NCI-H187 treated with DMSO at 0.1 percent for 48 hours (cell line): Measurements from ENCODE around the gene HCFC1.
A peak's percentile ranks its signal among the peaks of the same experiment; 100 is the strongest.

ENCODE experiments used
- DNase-seq: peaks from one replicate; lab custom pipeline; 2025; lab: John Stamatoyannopoulos, UW

Gene HCFC1

GRCh38 chrX:153957224-153957623, 14.4 kb downstream of the HCFC1 start:
- no peak for DNase-seq

GRCh38 chrX:153956044-153956907, 15.3 kb downstream of the HCFC1 start:
- DNase-seq, result no peak

GRCh38 chrX:153955228-153955732, 16.3 kb downstream of the HCFC1 start:
- no peak for DNase-seq

- DNase-seq, result no peak
Measured at GRCh38 chrX:153954558-153955227, 16.9 kb downstream of the HCFC1 start.

- no peak for DNase-seq
Measured at GRCh38 chrX:153953892-153954557, 17.6 kb downstream of the HCFC1 start.

GRCh38 chrX:153953342-153953830, 18.2 kb downstream of the HCFC1 start:
- DNase-seq, result no peak

- DNase-seq, result no peak
Measured at GRCh38 chrX:153952373-153953026, 19.1 kb downstream of the HCFC1 start.

GRCh38 chrX:153951683-153952372, 19.8 kb downstream of the HCFC1 start:
- no peak for DNase-seq

- no peak for DNase-seq
Measured at GRCh38 chrX:153950127-153950526, 21.5 kb downstream of the HCFC1 start.

GRCh38 chrX:153948847-153949805, 22.5 kb downstream of the HCFC1 start:
- DNase-seq, result no peak

GRCh38 chrX:153948002-153948466, 23.6 kb downstream of the HCFC1 start:
- no peak for DNase-seq

- DNase-seq, result peak; percentile 48
Measured at GRCh38 chrX:153947009-153947769, 24.4 kb downstream of the HCFC1 start.

GRCh38 chrX:153945956-153946943, 25.4 kb downstream of the HCFC1 start:
- DNase-seq, result no peak

GRCh38 chrX:153944800-153945150, 26.8 kb downstream of the HCFC1 start:
- no peak for DNase-seq

- no peak for DNase-seq
Measured at GRCh38 chrX:153944140-153944799, 27.3 kb downstream of the HCFC1 start, which contains the start of gene RENBP. RENBP (minus strand) TSS chrX:153944643; CDS start chrX:153944610, 33 bp downstream.

GRCh38 chrX:153941336-153942252, 30.0 kb downstream of the HCFC1 start:
- DNase-seq, result no peak
